Inflammatory macrophage treated with lipopolysaccharide for 1 hour (primary cell): ENCODE data around the gene CRHR1.
"Not testable (repeated sequence)": the region's sequence is repeated elsewhere in the genome, so short reads cannot be mapped to it uniquely, and the experiment has no call there.

ENCODE experiments used
- DNase-seq, 2 donors: peaks; one replicate each; pipeline ENCODE4 v3.0.0-alpha.2; 2020 to 2022

CRHR1 gene

DNA sequence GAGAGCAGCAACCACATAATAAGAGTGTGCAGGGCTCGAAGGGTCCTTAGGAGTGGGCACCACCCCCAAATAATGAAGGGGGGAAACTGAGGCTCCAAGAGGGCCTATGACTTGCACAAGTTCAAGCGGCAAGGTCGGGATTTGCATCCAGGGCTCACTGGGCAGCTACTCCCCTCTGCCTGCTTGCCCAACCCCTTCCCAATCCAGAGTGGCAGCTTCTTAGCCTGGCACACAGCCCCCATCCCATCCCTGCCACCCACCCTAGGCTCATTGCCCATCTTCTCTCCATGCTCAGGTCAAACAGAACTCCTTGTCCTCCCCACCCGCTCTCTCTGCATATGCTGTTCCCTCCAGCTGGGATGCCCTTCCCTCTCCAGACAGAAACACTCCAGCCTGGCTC, 63.0 kb downstream of the CRHR1 start:
- DNase-seq, result no peak

DNA sequence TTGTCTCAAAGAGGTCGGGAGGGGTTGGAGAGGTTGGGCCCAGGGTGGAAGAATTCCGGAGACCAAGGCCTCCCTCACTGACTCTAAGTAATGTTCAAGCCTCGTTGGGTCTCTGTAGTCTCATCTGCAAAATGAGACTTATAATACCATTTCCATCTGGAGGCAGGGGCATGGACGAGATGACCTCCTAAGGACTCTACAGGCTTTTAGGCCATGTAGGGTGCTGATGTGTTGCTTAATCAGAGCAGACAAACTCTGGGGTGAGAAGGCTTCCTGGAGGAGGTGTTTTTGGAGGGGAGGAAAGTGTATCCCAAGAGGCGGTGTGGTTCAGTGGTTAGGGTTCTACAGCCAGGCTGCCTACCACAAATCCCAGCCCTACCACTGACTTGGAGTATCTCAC, 63.6 kb downstream of the CRHR1 start:
- no peak for DNase-seq

DNA sequence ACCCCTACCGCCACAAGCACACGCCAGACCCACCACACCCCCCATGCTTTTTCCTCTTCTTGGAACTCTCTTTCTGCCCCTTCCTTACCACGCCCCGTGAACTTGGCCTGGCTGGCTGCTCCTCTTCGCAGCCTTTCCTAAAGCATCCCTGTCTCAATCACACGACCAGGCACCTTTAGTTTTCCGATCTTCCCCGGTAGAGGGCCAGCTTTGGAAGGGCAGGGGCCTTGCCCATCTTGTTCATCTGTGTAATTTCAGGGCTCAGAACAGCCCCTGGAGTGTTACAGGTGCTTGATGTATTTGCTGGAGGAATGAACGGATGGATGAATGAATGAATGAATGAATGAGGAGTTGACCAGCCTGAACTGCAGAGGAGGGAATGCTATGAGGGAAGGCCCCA, 64.3 kb downstream of the CRHR1 start:
- no peak for DNase-seq

DNA sequence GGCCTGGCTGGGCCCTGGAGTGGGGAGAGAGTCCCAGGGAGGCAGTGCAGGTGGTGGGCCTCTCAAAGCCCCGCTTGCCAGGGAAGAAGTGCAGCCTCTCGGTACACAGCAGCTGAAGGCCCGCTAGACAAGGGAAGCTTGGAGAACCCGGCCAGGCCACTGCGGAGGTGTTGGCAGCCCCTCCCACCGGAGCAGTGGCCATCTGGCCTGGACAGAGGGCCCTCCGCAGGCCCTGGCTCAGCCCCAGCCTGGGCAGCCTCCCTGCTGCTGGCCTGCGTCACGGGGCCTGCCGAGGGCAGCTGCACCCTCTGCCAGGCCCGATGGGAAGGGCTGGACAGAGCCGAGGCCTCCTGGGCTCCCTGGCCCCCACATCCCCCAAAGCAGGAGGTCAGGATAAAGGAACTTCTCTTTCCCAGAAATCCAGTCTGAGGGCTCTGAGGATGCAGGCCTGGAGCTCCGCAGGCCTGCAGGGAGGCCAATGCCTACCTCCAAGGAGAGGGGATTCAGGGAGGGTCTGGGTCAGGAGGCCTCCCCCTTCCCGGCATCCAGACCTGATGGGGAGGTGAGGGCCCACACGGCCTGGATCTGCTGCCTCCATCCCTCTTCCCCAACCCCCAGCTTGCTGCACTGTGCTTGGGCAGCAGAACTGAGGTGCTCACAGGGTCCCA, 64.9 kb downstream of the CRHR1 start:
- DNase-seq, result no peak

DNA sequence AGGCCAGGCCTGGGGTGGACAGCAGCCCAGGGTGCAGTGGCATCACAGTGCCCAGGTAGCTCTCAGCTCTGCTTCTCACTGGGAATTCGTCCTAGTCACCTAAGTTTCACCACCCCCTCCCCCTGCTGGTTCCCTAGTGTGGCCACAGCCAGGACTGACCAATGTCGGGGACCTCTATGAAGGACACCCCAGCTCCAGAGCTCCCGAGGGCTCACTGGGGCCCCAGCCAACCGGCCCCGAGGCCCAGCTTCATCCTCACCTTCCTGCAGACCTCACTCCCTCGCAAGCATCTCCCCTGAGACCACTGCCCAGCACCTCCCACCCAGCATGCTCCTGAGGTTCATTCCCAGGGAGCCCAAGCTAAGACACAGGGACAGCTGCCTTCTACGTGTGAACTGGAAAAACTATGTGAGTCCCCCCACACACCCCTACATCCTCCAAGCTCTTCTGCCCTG, 65.4 kb downstream of the CRHR1 start:
- DNase-seq, result no peak

DNA sequence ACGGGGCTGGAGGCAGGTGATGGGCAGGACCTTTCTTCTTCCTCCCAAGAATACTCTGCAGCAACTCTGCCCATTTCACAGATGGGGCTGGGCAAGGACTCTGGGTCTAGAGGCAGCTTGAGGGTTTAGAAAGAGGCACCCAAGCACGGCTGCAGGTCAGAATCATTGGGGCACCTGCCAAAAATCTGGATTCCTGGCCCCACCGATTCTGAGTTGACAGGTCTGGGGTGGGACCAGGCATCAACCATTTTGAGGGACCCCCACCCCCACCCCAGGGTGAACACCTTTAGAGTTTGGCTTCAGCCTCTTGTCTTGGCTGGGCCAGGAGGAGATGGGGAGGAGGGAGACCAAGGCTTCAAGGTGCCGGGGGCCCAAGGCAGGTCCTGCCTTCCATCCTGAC, 65.9 kb downstream of the CRHR1 start:
- DNase-seq, result no peak

DNA sequence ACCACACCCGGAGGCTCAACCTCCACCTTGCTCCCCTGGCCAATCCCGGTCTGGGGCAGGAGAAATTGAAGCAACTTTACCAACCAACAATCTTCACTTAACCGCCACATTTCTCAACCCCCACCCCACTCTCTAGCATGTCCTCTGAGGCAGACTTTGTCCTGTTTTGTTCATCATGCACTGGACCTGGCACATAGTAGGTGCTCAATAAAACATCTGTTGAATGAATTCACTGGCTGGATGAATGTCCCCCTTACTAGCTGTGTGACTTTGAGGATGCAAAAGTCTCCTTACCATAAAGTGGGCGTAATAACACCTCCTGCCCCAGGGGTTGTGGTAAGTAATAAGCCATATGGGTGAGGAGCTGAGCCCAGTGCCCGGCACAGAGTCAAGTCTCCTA, 66.3 kb downstream of the CRHR1 start:
- no peak for DNase-seq

DNA sequence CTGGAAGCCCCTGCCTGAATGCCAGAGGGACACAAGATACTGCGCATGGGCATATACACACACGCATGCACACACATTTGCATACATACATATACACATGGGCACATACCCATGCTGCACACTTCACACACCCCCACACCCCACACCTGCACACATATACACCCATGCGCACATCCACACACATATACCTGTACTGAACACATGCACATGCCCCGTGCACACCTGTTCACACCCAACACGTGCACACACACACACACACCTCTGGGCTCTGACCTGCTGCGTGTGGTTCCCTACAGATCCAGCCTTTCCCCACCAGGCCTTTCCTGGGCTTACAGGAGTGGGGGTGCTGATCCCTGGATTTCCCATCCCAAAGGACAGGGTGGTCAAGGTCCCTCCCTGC, 66.9 kb downstream of the CRHR1 start:
- DNase-seq, result no peak

DNA sequence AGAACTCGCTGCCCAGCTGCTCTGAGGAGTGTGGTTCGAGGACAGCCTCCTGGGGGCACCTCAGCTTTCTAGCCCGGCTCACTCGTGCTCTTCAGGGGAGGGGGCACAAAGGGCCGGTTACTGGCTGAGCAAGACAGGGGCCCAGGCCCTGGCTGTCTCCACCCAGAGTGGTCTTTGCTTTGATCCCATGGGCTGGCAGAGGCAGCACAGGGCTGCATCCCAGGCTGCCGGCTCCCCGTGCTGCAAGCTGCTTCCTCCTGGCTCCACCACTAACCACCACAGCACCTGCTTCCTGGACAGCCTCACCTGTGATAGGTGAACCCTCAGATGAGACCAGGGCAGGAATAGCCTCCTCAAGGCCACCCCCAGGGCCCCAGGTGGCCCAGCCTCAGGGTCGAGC, 67.3 kb downstream of the CRHR1 start:
- no peak for DNase-seq

DNA sequence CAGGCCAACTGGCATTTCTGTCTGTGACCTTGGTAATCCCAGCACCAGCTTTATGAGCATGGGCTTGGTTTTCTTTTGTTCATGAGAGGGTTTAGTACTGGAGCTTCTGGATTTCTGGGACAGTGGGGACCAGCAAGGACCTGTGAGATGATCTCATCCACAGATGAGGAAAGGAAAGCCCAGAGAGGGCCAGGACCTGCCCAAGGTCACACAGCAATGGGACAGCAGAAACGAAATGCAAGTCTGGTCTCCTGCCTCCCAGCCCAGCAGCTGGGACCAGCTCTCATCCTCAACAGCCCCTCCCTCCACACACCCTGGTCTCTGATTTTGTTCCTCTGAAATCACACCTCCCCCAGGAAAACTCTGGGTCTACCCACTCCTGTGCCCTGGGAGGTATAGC, 67.8 kb downstream of the CRHR1 start:
- DNase-seq, result no peak

DNA sequence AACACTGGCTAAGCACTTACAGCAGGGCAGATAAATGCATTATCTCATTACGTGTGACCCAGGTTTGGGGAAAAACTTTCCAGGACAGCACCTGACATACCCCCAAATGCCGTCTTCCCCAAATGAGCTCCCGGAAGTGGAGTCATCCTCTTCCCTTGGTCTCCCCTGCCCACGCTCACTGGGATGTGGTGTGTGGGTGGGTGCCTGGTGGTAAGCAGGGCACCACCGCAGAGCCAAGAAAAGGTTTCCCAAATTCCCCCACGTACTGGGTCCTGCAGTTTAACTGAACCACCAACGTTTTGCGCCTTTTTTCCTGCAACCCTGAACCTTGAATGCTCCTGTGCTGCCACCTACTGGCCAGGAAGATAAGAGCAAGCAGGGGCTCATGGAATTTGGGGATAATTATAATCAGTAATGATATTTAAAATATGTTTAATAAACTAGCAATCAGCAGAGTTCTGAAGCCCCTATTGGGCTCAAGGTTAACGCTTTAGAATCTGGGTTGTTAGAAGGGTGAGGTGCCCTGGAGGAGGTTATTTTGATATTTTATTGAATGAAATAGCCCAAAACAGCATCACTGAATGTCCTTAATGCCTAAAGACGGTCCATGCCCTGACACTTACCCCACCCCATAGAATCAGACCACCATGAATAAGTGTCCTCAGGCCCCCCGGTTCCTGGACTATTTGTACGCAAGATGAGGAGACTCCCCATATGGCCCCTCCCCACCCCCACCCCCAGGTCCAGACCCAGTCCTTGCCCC, 68.6 kb downstream of the CRHR1 start:
- peak; percentile 43 to 71 for DNase-seq

DNA sequence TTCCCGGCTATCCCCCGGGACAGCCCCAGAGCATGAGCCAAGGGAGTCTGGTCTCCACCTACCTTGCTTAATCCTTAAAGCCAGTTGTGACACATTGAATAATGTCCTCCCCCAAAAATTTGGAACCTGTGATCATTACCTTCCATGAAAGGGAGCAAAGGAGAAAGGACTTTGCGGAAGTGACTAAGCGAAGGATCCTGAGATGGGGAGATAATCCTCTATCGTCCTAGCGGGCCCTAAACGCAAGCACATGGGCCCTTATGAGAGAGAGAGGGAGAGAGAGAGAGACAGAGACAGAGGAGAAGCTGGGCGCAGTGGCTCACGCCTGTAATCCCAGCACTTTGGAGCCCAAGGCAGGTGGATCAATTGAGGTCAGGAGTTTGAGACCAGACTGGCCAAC, 70.1 kb downstream of the CRHR1 start:
- DNase-seq, result no peak

DNA sequence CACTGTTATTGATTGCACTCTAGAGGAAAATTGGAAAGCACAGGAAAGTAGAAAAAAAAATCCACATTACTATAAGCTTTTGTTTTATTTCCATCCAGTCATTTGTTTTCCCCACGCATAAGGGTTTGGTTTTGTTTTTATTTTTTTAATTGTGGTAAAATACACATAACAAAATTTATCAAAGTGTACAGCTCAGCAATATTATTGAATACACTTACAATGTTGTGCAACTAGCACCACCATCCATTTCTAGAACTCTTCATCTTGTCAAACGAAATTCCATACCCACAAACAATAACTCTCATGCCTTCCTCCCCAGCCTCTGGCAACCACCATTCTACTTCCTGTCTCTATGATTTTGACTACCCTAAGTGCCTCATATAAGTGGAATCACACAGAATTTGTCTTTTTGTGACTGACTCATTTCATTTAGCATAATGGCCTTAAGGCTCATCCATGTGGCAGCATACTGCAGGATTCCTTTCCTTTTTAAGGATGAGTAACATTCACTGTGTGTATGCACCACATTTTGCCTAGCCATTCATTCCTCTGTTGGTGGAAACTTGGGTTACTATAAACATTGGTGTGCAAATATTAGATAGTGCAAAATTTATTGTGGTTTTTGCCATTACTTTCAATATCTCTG, 71.7 kb downstream of the CRHR1 start:
- no peak for DNase-seq

DNA sequence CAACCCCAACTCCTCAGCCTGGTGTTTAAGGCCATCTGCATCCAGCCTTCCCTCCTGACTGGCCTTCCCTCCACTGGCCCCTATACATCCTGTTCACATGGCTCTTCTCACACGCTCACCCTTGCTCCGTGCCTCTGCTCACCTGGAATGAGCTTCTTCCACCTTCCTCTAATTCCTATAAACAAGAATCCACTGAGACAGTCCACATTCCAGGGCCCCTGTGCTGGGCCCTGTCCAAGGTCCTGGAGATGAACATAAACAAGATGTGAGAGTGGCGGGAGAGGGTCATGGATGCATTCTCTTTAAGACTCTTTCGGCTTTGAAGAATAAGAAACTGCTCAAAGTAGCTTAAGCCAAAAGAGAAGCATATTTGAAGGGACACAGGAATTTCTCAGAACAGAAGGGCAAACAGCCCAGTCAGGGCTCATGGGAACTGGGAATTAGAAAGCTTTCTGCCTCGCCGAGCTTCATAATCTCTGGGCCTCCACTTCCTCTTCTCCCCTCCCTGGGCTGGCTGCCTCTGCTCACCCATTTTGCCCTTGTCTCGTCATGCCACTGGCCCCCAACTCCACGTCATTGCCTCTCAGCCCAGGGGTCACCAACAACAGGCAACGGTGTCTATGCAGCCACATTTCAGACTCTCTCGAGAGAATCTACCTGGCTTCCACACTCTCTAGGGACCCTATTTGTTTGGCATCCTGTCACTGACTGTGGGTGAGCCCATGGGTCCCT, 74.0 kb downstream of the CRHR1 start:
- DNase-seq, result no peak

DNA sequence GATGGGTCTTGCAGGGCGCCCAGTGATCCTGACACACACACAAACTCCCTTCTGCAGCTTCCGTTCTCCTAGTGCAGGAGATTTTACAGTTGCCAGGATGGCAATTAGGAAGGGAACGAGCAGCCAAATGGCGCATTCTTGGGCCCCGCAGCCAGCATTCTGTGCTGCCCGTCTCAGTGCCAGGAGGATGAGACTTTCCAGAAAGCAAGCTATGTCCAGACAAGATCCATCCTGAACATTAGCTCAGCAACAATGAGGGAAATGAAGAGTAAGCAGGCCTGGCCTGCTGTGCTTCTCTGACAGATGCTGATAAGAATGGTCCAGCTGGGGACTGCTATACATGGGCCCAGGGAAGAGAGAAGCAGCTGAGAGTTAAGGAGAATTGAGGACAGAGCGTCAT, 77.0 kb downstream of the CRHR1 start:
- DNase-seq, result no peak

DNA sequence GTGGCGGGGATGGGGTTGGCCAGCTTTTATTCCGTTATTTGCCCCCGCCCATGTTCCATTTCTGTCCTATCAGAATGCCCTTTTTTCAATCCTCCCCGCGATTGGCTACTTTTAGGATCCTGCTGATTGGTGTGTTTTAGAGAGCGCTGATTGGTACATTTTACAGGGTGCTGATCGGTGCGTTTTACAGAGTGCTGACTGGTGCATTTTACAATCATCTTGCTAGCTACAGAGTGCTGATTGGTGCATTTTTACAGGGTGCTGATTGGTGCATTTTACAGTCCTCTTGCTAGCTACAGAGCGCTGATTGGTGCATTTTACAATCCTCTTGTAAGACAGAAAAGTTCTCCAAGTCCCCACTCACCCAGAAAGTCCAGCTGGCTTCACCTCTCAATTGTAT, 78.0 kb downstream of the CRHR1 start:
- not testable (repeated sequence) for DNase-seq

DNA sequence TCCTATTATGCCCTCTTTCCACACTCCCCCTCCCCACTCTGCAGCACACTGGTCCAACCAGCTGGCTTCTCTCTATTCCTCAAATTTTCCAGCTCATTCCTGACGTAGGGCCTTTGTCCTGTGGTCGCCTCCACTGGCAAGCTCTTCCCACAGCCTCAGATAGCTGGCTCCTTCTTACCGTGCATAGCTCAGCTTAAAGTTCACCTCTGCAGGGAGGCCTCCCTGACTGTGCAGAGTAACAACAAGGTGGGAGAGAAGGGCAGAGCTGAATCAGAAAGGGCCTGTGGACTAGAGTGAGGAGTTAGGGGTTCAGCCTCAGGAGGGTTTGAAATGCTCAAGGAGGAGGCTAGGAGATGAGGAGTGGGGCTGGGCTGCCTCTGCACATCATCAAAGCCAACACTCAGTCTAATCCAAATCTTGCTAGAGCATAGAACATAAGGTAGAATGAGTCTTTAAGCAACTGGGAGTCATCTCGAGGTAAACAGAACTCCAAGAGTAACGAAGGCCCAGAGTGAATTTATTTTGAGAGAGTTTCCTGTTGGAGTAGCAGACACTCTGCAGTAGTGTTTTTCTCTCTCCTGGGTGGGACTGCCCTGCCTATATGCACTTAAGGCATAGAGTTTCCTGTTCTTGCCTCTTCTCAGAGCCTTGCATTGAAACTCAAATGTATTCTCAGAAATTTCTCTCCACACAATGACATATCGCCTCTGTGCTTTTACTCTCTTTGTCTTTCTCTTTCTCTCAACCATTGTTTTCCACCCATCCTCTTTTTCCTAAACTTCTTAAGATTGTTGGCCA, 79.9 kb downstream of the CRHR1 start:
- no peak for DNase-seq

DNA sequence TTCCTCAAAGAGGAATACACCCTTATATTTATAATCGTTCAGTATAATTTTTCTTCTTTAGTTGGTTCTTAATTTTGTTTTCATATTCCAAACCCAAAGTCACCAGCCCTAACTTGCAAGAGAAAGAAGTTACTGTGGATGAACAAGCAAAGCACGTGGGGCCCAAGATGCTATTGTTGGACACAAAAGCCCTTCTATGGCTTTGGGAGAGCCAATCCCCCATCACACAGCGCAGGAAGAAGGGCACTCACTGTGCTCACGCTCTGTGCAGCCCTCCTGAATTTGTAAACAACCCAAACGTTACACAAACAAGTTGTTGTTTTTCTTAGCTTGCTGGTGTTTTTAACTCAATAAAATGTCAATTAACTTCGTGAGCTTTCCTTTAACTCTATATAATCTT, 83.1 kb downstream of the CRHR1 start:
- no peak for DNase-seq

DNA sequence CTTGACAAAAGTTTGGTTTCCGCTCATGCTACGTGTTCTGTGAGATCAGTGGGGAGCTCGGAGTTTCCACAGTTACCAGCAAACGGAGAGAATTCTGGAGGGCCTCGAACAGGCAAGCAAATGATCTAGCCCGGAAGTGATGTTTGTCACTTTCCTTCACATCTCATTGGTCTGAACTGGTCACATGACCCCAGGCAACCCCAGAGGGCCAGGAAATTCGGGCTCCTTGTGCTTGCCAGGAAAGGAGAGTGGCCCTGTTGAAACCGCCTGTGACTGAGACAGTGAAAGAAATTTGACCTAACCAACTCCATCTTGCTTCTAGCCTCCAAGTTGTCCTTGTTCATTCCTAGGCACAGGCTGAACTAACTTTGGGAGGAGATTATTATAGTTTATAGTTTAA, 83.6 kb downstream of the CRHR1 start:
- DNase-seq, result no peak

DNA sequence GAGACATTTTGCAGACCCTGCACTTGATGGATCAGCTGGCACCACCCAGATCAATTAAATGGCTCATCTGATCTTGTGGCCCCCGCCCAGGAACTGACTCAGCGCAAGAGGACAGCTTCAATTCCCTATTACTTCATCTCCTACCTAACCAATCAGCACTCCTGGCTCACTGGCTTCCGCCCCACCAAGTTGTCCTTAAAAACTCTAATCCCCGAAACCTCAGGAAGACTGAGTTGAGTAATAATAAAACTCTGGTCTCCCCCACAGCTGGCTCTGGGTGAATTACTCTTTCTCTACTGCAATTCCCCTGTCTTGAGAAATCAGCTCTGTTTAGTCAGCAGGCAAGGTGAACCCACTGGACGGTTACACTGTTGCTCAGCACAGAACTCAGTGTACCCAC, 84.2 kb downstream of the CRHR1 start:
- no peak for DNase-seq

DNA sequence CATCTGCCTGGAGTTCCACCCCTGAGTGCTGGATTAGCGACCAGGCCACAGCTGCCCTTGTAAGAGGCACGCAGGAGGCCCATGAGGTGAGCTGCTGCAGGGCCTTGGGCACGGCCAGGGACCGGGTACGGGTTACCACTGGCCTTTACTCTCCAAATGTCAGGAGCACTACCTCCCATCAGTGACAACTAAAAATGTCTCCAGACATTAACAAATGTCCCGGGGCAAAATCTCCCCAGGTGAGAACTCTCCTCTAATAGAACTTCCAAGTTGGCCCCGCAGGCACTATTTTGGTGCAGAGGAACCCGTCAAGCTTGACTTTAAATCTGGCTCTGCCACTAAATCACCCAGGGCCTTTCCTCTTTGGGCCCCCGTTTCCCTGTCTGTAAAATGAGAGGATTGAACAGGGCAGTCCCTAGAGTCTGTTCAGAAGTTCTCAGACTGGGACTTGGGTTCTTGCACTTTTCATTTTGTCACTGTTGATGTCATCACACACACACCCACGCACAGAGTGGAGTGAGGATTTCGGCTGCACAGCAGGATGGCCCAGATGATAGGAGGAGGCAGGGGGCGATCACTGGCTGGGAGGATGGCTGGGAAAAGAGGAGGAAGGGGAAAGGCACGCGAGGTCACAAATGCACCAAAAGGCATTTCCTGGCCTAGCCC, 85.7 kb downstream of the CRHR1 start:
- peak in 1 of 2 donors; percentile 11 for DNase-seq

DNA sequence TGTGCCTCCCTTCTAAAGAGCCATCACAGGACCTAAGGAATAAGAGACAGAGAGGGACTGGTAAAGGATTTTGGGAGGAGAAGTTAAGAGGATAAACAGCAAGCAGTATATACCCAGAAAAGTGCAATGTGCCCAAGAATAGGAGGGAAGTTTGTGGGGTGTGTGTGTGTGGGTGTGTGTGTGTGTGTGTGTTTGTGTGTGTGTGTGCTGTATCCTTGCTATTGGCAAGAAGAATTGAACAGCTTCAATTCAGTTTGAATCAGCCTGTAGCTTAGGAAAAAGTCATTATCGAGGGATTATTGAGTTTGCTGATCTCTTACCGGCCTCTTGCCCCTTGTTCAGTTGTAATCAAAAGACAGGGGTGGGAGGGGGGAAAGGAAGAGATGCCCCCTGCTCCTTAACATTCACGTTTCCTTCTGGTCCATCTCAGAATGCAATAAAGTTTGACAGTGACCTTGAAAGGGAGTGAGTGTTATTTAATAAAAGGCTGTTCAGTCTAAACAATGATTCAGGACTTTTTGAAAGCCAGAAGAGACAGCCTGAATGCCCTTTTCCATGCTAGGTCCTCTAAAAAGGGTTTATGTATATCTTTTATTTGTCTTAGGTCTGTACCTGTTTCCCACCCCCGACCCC, 86.3 kb downstream of the CRHR1 start:
- DNase-seq, result no peak
